ENCODE results near the gene CATSPERD.
"Not testable (repeated sequence)": the region's sequence is repeated elsewhere in the genome, so short reads cannot be mapped to it uniquely, and the experiment has no call there.

CATSPERD gene

DNA sequence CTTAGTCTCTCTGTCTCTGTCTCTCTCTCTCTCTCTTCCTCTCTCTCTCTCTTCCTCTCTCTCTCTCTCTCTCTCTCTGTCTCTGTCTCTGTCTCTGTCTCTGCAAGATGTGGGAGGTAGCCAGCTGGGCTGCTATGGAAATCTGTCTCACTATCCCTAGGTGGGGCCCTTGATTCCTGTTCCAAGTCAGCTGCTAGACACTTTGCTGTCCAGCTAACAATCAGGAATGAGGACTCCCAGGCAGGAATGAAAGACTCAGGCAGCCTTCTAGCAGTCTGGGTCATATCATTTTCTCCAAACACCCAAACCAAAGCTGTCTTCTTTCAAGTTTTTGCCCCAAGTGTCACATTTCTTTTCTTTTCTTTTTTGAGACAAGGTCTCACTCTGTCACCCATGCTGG, 23.2 kb downstream of the CATSPERD start:
- DNase-seq = no peak

GRCh38 chr19:5744999-5745398, 24.6 kb downstream of the CATSPERD start:
- not testable (repeated sequence) for DNase-seq

- DNase-seq = not testable (repeated sequence)
These were observed 28.5 kb downstream of the CATSPERD start for GRCh38 chr19:5748920-5749319.

DNA sequence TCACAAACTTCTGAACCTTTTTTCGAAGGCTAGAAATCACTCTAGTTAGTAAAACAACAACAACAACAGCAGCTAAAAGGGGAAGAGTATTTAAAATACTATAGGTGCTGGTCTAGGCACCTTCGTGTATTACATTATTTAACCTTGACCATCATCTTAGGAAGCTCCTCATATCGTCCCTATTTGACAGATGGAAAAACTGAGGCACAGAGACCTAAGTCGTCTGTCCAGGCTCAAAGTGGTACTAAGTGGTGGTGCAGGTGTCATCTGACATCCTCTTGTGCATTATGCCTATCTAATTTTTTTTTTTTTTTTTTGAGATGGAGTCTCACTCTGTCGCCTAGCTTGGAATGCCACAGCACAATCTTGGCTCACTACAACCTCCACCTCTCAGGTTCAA, 29.1 kb downstream of the CATSPERD start:
- no peak for DNase-seq

DNA sequence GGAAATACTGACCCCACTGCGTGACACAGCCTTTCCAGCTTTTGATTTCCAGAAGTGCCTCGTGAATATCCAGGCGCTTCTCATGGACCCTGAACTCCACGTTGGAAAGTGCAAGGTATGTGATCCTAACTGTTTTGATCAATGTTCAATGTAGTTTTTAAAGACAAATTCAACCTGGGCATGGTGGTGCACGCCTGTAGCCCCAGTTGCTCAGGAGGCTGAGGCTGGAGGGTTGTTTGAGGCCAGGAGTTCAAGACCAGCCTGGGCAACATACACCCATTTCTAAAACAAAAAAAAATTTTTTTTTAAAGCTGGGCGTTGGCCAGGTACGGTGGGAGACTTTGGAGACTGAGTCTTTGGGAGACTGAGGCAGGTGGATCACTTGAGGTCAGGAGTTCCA, 31.3 kb downstream of the CATSPERD start:
- no peak for DNase-seq

DNA sequence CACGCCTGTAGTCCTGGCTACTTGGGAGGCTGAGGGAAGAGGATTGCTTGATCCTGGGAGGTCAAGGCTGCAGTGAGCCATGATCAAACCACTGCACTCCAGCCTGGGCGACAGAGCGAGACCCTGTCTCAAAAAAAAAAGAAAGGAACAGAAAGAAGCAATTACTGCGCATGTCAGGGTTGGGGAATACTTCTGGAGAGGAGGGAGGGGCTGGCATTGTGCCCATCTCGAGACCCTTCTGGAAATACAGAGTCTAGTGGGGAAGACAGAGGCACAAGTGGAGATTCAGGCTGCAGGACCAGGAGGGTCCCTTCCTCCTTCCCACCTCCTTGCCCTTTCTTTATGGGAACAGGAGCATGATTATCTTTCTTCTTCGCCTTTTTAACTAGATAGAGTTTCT, 33.3 kb downstream of the CATSPERD start:
- DNase-seq = no peak

DNA sequence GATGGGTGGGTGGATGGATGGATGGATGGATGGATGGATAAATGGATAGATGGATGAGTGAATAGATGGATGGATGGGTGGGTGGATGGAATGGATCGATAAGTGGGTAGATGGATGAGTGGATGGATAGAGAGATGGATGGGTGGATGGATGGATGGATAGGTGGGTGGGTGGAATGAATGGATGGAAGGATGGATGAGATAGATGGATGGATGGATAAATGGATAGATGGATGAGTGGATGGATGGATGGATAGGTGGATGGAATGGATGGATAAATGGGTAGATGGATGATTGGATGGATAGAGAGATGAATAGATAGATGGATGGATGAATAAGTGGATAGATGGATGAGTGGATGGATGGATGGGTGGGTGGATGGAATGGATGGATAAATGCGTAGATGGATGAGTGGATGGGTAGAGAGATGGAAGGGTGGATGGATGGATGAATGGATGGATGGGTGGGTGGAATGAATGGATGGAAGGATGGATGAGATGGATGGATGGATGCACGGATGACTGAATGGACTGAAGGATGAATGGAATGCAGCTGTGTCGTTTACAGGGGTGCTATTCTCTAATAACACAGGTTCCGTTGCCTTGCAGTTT, 42.3 kb downstream of the CATSPERD start:
- DNase-seq = no peak

DNA sequence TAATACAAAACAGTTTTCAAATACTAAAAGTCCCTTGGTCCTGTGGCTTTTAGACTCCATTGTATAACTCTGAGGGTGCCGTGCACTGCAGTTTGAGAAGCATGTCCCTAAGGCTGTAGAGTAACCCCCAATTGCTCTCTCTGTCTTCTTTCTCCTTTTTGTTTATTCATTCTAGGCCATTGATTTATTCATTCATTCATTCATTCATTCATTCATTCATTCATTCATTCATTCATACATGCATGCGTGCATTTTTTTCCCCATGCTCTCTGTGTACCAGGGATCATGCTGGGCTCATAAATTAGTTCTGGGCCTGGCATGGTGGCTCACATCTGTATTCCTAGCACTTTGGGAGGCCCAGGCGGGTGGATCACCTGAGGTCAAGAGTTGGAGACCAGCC, 44.8 kb downstream of the CATSPERD start:
- DNase-seq = no peak

GRCh38 chr19:5767949-5768348, 47.5 kb downstream of the CATSPERD start:
- DNase-seq = no peak

DNA sequence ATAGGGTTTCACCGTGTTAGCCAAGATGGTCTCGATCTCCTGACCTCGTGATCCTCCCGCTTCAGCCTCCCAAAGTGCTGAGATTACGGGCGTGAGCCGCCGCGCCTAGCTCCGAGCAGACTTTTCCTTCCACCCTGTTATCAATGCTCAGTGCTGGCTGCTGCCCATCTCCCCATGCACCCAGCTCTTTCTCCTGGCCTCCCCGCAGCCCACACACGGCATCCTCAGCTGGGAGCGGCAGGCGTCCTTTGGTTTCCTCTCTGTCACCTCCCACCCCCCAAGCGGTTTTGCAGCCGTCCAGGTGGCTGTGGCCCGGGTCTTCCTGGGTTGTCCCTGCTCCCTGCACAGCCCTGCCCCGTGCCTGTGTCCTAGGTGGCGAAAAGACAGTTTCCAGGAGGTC, 52.0 kb downstream of the CATSPERD start:
- no peak for DNase-seq

- DNase-seq = no peak
These were observed 52.8 kb downstream of the CATSPERD start for GRCh38 chr19:5773276-5773675.

DNA sequence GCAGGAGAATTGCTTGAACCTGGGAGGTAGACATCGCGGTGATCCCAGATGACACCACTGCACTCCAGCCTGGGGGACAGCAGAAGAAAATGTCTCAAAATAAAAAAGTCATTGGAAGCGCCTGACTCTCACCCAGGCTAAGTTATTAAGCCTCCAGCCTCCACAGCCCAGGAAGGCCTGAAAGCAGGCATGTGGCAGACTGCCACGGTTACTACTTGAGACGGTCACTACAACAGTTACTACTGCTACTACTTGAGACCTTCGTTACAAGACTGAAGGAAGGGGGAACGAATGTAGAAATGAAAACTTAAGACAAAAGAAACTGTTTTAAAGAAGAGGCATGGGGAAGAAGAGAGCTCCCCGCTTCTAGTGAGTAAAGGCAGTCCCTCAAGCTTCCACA, 54.5 kb downstream of the CATSPERD start:
- DNase-seq = no peak

DNA sequence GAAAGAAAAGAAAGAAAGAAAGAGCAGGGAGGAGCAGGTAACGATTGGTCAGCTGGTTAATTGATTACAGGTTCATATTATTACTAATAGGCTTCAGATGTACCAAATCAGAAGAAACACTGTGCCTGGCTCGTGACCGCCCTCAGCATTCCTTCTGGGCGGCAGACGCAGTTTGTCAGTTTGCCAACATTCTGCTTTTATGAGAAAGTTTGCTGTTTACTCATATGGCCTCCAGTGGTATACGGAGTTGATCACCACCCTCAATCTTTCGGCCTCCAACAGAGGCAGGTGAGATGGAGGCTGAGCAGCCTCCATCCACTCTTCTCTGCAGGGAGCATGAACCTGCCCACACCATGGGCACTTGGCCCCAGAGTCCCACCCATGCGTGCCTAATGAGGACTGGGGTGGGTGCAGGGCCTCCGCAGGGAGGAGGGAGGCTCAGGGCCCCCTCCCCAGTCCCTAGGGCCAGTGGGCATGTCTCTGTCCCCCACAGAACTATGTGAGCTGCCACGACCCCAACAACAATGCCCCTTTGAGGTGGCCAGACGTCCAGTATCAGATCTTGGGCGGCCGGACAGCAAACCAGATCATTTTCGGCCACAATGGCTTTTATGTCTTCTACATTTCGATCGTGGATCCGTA, 55.4 kb downstream of the CATSPERD start:
- no peak for DNase-seq

GRCh38 chr19:5778402-5778801, 58.0 kb downstream of the CATSPERD start:
- DNase-seq = no peak

- not testable (repeated sequence) for DNase-seq
These were observed 60.5 kb downstream of the CATSPERD start for GRCh38 chr19:5780916-5781315.

DNA sequence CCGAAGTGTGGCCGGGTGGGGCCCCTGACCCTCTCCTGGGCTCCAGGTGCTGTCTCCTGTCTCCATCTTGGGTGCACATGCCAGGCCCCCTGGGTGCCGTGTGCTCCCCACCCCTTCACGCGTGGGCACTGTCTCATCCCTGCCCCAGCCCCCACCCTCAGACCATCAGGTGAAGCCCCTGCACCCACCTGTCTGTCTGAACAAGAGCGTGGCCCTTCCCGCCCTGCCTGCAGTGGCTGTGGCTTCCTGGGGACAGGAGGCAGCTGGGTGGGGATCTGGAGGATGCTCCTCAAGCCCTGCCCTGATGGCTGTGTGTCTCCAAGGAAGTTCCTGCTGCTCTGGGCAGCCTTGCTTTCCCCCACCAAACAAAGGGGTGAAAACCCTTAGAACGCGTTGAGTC, 61.9 kb downstream of the CATSPERD start:
- DNase-seq = no peak

GRCh38 chr19:5782945-5783919, 62.8 kb downstream of the CATSPERD start:
- DNase-seq = no peak

DNA sequence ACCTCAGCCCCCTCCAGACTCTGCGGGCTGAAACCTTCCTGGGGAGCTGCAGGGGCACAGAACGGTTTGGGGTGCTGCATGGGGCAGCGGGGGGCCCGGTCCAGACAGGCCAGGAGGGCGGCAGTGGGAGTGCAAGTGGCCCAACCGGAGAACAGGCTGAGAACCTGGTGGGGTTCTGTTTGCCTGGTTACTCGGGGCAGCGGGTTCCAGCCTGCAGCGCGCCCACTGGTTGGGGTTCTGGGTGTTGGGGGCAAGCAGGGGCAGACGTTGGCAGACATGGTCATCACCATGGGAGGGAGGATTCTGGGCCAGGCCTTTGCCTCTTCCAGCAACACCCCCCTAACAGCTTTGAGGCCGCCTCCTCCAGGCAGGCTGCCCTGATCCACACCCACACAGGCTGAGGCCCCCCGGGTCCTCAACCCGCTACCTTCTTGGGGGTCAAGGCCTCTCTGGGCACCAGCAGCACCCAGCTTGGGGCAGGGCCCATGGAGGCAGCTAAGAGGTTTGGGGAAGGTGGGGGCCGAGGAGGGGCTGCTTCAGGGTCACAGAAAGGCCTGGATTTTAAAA, 64.2 kb downstream of the CATSPERD start, which contains the start of gene PRR22:
TSS of gene PRR22 (minus strand) at position 166 of the 567 bp plus-strand sequence. CDS start at position 80, 86 bp downstream.
- no peak for DNase-seq

GRCh38 chr19:5785423-5785822, 65.0 kb downstream of the CATSPERD start:
- DNase-seq = no peak

DNA sequence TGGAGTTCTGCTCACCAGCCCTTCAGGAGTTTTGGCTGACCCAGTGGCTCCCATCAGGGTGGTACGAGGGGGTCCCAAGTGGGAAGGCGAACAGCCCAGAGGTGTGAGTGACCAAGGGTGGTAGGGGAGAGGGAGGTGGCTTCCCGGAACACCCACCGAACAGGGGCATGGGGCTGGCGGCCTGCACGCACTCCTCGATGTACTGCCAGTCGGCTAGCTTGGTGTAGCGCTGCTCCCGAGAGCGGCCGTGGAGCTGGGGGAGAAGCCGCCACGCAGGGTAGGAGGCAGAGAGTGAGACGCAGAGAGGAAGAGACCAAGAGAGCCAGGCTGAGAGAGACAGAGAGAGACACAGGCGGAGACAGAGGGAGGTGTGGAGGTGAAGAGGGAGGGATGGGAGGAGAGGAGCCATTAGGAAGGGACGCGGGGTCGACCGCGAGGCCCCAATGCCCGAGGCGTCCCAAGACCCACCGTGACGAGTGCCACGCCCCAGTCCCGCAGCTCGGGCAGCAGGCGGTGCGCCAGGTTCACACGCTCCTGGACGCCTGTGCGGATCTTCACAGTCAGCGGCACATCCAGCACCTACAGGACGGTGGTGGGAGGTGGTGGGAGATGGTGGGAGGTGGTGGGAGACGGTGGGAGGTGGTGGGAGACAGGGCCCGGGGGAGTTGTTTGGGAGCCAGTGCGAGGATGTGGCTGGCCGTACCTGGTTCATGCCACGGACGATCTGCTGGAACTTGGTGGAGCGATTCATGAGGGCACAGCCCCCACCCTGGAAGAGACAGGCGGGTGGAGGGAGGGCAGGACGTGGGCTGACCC, 66.4 kb downstream of the CATSPERD start:
- DNase-seq = no peak

DNA sequence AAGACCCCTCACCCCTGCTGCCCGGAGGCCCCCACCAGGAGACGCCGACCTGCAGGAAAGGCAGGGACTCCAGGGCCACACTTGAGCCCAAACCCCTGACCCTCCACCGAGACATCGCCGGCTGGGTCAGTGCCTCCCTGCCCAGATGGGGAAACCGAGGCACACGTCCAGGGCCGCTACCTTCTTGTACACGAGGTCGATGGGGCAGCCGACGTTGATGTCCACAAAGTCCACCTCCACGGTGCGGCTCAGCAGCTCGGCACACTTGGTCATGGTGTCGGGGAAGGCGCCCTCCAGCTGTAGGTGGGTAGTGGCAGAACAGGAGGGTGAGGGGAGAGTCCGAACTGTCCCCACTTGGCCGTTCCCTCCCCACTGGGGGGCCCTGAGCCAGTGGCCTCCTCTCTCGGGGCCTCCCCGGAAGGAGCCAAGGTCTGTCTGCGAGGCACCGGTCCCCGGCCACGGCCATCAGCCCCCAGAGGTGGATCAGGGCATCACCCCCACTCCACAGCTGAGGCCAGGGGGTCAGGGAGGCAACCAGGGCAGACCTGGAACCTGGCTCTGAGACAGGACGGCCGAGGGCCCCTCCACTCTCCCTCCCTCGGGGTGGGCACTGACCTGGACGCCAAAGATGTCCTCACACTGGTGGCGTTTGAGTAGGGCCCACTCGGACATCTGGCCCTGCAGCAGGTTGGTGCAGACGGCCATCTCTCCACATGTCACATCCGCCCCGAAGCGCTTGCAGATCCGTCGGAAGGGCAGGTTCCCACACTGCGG, 67.2 kb downstream of the CATSPERD start:
- DNase-seq = no peak

- DNase-seq = no peak
These were observed 68.0 kb downstream of the CATSPERD start for GRCh38 chr19:5788422-5788821.

Data from inflammatory macrophage treated with lipopolysaccharide for 4 hours (primary cell).